NCI-H1436 (cell line): ENCODE measurements around the gene ANKRD55.
"Not testable (repeated sequence)": the region's sequence is repeated elsewhere in the genome, so short reads cannot be mapped to it uniquely, and the experiment has no call there.

Source experiments
- DNase-seq: peaks from one replicate; lab custom pipeline; 2025; lab: John Stamatoyannopoulos, UW

ANKRD55 gene

DNA sequence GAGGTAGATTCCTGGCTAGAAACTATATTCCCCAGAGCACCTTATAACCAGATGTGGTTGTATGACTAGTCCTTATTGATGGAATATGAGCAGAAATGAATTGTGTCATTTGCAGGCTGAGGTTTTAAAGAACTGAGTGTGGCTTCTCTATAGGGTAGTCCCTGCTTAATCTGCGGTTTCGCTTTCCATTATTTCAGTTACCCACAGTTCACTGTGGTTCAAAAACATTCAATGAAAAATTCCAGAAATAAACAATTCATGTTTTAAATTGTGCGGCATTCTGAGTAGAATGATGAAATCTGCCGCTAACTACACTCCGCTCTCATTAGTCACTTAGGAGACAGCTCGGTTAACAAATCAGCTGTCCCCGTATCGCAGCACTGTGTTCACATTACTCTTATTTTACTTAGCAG, 65.1 kb downstream of the ANKRD55 start:
- no peak for DNase-seq

DNA sequence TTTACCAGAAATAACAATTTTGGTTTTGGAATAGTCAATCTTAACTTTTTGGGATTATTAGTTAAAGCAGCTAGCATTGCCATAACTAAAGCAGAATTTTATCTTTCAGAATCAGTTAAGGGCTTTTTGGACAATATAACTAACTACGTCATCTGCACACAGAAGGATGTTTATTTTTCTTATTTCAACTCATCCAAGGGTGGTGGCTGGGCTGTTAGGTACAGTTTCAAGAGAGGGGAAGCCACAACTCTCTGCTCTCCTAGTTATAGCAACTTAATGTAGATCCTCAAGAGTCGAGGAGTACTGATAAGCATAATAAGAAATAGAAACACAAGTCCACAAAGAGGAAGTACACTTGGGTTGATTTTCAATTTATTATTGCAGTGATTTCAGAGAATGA, 65.6 kb downstream of the ANKRD55 start:
- no peak for DNase-seq

GRCh38 chr5:56166671-56167385, 66.3 kb downstream of the ANKRD55 start:
- no peak for DNase-seq

DNA sequence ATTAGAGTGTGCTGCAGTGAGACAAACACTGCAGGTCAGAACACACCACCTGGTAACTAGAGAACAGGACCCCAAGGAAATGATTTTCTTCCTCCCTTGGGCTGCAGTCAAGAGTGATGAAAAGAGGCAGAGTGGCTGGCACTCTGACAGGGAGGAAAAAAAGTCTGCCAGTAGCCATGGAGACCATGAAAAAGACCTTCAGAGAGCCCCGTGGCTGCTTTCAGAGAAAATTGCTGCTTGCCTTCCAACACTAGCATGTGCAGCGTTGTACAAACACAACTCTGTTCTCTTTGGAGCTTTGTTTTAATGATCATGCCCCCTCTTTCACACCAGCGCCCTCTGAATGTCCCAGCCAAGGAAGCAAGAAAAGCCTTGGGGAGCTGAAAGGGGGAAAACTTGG, 68.8 kb downstream of the ANKRD55 start:
- DNase-seq = peak; percentile 41

DNA sequence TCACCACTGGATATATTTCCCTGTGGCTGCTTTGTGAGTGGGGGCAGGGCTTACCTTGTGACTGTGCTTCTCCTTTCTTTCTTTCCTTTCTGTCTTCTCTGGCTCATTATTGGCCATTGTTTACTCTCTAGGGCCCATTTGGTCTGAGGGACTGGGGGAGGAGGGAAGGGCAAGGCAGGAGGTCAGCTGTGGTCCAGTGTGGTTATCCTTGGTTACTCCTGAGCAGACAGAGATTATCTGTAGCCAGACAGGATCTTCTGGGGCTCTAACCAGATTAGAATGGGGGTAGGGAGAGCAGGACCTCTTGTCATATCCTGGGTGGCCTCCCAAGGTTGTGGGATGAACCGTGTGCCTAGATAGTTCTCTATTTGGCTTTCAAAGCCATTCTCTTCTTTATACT, 71.2 kb downstream of the ANKRD55 start:
- no peak for DNase-seq

DNA sequence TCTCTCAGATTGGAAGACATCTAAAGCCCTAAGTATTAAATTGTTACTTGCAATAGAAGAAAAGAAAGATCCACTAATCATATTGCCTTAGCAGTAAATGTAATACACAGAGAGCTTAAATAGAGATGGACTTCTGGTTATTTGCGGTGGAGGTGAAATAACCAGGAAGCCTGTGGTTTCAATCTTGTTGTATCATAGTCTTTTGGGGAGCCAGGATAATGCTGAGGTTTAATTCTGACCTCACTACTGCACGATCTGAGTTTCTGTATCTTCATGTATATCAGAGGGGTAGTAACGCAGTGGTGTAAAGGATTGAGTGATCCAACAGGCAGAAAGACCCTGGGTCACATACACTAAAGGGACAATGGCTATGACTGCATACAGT, 71.7 kb downstream of the ANKRD55 start:
- no peak for DNase-seq

DNA sequence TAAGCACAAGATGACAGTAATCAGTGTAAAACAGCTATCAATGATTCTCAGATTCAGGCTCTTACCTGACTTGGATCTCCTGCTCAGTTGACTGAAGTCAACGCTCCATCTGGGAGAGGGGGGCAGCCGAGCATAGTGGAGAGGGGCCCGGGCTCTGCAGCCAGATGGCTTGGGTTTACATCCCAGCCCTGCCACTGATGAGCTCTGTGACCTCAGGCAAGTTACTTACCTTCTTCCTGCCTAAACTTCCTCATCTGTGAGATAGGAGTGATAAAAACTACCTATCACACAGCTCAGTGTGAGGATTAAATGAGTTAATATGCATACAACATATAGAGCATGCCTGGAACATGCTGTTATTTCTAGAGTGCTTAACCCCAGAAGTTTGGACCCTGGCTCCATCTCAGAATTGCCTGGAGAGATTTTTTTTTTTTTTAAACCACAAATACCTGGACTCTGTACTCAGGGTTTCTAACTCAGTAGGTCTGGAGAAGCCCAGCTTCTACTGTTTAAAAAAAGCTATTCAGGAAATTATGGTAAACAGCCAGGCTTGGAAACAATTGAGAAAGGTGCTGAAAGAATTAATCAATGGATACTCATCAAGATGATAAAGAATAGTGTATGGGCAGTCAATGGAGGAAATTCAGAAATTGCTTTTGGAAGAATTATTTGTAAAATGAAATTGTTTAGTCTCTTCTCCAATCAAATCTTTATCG, 72.2 kb downstream of the ANKRD55 start:
- no peak for DNase-seq

DNA sequence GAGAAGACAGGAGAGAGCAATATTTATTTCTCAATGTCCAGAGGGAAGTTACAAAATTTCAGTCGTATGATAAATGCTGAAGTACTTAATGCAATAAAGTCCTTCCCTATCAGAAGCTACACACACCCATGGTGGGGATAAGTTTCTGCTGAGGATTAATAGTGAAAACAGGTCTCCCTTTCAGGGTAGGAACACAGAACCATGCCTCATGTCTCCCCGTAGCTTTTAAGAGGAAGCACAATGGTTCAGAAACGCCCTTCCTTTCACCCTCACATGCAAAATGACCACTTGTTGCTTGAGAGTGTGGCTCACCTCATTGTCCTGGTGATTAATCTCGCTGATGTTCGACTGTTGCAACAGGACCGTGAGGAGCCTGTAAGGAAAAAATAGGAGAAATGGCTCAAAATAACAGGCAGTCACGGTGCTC, 73.6 kb downstream of the ANKRD55 start:
- no peak for DNase-seq

DNA sequence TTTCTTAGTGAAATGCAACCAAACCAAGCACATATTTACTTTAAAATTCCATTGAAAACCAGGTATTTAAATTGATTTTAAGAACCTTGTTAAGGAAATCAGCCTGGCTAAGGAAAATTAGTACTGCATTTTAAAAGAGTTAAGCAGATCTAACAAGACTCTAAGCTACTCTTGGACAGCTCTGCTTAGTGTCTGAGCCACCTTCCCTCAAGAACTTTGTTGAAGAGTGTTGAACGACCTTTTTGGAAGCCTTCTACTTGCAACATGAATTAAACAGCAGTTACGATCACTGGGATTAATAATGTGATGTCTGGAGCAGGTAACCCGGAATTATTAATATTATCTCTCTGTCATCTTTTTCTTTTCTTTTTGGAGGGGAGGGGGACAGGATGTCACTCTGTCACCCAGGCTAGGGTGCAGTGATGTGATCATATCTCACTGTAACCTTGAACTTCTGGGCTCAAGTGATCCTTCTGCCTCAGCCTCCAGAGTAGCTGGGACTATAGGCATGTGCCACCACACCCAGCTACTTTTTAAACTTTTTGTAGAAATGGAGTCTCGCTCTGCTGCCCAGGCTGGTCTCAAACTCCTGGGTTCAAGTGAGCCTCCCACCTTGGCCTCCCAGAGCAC, 74.7 kb downstream of the ANKRD55 start:
- no peak for DNase-seq

DNA sequence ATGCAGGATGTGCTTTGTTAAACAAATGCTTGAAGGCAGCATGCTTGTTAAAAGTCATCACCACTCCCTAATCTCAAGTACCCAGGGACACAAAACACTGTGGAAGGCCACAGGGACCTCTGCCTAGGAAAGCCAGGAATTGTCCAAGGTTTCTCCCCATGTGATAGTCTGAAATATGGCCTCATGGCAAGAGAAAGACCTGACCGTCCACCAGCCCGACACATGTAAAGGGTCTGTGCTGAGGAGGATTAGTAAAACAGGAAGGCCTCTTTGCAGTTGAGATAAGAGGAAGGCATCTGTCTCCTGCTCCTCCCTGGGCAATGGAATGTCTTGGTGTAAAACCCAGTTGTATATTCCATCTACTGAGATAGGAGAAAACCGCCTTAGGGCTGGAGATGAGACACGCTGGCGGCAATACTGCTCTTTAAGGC, 75.9 kb downstream of the ANKRD55 start:
- DNase-seq = not testable (repeated sequence)

DNA sequence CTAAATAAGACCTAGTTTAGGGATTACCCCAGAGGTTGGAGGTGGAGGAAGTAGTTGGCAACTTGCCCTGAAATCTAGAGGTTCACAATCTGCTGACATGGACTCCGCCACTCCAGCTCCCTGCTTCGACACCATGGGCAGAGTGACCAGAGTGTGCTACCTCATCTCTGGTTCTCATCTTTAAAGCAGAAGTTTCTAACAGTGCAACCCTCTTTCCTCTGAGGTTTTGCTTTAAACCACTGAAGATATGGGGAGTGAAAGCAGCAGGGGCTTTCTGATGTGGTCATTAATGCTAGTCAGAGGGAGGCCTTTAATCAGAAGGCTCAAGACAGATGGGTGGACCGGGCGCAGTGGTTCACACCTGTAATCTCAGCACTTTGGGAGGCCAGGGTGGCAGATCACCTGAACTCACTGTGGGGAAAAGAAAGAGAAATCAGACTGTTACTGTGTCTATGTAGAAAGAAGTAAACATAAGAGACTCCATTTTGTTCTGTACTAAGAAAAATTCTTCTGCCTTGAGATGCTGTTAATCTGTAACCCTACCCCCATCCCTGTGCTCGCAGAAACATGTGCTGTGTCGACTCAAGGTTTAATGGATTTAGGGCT, 76.4 kb downstream of the ANKRD55 start:
- not testable (repeated sequence) for DNase-seq

GRCh38 chr5:56155992-56156584, 77.0 kb downstream of the ANKRD55 start:
- DNase-seq = no peak

- no peak for DNase-seq
These were observed 78.2 kb downstream of the ANKRD55 start for GRCh38 chr5:56154732-56155484.

DNA sequence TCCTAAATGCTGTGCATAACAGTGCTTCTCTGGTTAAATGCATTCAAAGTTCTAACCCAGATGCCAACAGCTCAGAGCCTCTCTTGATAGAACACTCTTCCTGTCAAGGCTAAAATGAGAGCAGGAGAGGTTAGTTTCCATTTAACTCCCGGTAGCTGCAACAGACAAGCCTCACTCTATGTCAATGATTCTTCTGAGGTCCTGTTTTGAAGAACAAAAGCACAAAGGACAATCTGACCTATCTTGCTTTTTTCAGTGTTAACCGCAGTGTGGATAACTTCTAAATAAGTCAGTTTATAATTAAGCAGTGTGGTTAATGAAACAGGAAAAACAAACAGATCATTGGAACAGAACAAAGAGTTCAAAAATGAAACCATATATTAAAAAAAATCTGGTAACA, 80.7 kb downstream of the ANKRD55 start:
- no peak for DNase-seq

GRCh38 chr5:56150756-56151155, 82.4 kb downstream of the ANKRD55 start:
- not testable (repeated sequence) for DNase-seq

DNA sequence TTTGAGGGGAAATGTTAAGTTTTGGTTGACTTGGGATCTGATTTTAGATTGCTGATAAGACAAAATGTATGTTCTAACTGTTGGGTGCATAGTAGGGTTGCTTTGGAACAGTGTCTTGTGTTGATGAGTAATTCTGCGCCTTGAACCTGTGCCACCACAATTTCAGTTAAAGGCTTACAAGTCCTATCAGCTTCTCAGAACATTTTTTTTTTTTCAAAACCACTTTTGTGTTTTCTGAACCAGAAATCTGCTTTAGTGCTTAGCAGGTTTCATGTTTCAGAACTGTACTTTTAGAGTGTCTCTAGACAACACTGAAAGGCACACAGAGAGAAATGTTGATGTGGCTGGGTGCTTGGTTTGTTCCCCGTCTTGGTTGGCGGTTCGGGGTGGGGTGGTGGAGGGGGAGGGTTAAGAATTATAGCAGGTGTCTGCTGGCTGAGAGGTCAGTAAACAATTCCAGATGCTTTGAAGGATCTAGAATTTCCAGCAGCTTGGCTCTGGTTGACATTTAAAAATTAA, 84.6 kb downstream of the ANKRD55 start:
- no peak for DNase-seq

- no peak for DNase-seq
These were observed 85.4 kb downstream of the ANKRD55 start for GRCh38 chr5:56147659-56148230.

- DNase-seq = no peak
These were observed 86.0 kb downstream of the ANKRD55 start for GRCh38 chr5:56147106-56147505.

- DNase-seq = no peak
These were observed 86.5 kb downstream of the ANKRD55 start for GRCh38 chr5:56146674-56147073.

GRCh38 chr5:56145511-56145910, 87.6 kb downstream of the ANKRD55 start:
- no peak for DNase-seq

DNA sequence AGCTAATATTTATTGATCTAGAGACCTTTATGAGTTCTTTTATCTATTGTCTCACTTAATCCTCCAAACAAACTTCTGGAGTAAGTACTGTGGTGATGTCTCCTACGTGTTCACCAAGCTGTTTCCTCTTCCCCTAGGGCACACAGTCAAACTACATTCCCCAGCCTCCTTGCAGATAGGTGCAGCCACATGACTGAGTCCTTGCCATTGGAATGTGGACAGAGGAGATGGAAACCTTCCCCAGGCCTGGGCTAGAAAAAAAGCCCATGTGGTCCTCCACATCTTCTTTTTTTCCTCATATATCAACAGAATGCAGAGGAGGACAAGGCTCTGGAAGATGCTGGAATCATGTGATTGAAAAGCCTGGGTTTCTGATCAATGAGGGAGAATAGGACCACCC, 88.0 kb downstream of the ANKRD55 start:
- no peak for DNase-seq
